H4 (cell line): ENCODE results near the gene SLC9A9. TPM values are rescaled to one million over a fixed set of nuclear protein-coding genes. Genes with fewer than 3 reads are reported as not detected.
"Not testable (repeated sequence)": the region's sequence is repeated elsewhere in the genome, so short reads cannot be mapped to it uniquely, and the experiment has no call there.

ENCODE experiments used
- DNase-seq: peaks from one replicate; pipeline ENCODE4 v3.0.0-alpha.2; 2015; ENCODE audit warnings: low spot score
- total RNA-seq: library from RNA; depleted of rRNA; stranded (reverse); fragments of >200 nt; shearing (Covaris generic); gene quantifications from 2 replicates; pipeline ENCODE4 v1.2.3, GENCODE V29; 2014

SLC9A9 gene
- total RNA-seq, 1 experiment from 2014 or later: 10.8 TPM

- no peak for DNase-seq
Observed at GRCh38 chr3:143810166-143810952, 37.9 kb downstream of the SLC9A9 start.

DNA sequence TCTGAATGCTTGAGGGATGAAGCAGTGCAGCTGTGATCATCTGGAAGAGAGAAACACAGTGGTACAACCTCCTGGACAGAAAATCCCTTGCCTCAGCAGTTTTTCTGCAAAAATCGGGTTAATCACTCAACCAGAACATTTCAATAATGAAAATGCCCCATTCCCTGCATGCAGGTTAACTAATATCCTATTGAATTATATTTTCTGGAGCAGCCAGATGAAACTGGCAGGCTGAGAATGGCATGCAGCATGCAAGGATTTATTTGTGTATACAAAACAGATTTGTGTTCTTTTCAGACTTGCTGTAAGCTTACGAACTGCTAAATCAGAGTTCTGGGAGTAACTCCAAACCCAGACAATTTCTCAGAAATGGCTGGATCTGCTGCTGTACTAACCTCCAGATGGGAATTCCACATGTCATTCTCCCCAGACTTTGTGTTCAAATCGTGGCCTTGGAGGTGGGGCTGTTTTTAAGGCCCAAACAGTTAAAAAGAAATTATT, 39.1 kb downstream of the SLC9A9 start:
- no peak for DNase-seq

GRCh38 chr3:143808030-143808429, 40.2 kb downstream of the SLC9A9 start:
- no peak for DNase-seq

DNA sequence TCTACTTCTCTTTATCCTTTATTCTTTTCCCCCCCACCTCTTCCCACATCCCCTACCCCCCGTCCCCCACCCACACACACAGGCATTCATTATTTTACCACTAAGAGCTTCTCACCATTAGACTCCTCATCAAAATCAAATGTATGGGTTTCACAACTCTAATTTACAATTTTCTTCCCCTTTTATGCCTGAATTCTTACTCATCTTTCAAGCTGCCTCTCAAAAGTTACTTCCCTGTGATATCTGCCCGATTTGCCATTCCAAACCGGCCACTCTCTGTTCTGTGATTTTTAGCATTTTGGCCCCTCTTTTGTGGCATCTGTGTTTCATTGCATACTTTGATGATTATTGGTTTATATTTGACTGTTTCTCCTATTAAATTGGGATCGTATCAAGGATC, 42.2 kb downstream of the SLC9A9 start:
- no peak for DNase-seq

DNA sequence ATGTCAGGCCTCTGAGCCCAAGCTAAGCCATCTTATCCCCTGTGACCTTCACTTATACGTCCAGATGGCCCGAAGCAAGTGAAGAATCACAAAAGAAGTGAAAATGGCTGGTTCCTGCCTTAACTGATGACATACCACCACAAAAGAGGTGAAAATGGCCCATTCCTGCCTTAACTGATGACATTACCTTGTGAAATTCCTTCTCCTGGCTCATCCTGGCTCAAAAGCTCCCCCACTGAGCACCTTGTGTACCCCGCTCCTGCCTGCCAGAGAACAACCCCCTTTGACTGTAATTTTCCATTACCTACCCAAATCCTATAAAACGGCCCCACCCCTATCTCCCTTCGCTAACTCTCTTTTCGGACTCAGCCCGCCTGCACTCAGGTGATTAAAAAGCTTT, 42.8 kb downstream of the SLC9A9 start:
- not testable (repeated sequence) for DNase-seq

DNA sequence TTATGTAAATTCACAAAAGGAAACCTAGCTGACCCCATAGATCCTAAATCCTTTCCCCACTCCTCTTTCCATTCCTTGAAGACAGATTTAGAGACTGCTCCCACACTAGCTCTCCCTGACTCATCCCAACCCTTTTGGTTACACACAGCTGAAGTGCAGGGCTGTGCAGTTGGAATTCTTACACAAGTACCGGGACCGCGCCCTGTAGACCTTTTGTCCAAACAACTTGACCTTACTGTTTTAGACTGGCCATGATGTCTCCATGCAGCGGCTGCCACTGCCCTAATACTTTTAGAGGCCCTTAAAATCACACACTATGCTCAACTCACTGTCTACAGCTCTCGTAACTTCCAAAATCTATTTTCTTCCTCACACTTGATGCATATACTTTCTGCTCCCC, 47.2 kb downstream of the SLC9A9 start:
- DNase-seq: not testable (repeated sequence)

GRCh38 chr3:143798151-143798550, 50.1 kb downstream of the SLC9A9 start:
- not testable (repeated sequence) for DNase-seq

- no peak for DNase-seq
Observed at GRCh38 chr3:143795874-143796273, 52.4 kb downstream of the SLC9A9 start.

DNA sequence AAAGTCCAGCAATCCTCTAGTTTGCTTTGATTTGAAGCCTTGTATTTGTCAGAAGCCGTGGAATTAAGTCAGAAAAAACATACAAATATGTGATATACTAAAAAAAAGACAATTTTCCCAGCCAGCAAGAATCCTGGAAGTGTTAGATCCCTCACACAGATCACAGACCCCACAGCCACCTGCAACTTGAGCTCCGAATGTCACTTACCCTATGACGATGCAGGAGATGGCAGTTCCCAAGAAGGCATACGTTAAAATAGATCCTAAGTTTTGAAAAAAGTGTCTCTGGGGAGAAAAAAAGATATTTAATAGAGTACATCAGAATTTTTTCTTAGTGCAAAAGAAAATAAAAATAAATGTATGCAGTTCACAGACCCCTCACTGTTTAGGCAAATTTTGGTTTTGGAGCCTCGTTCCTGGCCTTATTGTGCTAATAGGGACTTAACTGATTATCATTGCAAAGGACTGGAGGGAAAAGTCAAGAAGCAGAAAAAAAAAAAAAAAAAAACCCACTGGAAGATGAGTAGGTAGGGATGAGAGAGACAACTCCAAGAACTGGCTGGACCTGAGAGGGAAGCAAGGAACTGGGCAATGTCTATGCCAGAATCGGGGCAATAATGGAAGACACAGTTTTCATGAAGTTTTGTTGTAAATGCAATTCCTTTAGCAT, 53.3 kb downstream of the SLC9A9 start:
- DNase-seq: no peak

DNA sequence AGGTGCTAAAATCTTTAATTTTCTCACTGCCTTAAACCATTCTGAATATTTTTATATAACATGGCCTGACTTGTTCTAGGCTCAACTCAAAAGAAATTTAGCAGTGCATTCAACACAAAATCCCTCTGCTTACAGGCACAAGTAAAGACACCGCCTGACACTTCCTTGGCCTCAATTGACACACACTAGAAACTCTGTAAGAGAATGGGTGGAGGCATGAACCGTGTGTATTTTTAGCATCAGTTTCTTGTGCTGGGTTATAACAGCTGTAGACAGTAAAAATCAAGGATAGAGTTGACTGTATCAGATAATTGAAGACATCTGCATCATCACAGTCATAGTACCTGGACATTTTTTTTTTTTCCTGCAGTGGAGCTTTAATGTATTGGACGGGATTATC, 54.3 kb downstream of the SLC9A9 start:
- DNase-seq: no peak

GRCh38 chr3:143791386-143791785, 56.9 kb downstream of the SLC9A9 start:
- no peak for DNase-seq

DNA sequence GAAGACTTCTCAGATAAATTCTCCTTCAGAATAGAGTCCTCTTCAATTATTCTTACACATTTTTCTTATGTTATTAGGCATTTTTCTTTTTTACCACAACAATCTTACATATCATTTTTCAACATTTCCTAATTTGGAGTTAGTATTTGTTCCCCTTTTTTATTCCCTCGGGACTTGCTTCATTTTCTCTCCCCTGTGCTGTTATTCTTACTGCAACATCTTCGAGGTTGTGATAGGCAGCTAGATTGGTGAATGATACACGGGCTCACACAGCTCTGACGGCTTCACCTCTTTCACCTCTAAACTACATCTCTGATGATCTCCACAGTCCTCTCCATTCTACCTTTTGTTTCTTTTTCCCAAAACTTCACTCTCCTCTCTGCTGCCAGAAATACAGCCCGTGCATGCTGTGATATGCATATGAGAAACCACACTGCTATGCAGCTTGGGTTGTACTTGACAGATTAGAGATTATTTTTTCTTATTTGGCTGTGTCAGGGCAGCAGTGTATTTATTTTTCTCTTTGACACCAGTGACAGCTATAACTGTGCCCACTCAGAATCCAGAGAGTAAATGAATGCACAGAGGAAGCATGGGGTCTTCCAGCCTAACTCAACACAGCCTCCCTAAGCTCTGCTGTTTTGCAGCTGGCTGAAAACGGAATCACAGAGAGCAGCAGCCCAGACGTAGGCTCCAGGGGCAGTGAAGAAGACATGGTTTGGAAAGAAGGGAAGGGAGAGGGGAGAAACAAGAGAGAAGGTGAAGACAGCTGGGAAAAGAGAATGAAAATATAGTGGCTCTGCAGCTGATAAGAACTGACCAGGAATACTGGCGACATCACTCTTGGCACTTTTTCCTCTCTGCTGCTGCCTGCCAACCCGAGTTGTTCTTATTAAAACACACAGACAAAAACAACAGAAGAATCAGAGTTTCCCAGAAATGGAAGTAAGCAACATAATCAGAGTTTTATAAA, 61.8 kb downstream of the SLC9A9 start:
- DNase-seq: no peak

- no peak for DNase-seq
Observed at GRCh38 chr3:143784446-143784845, 63.8 kb downstream of the SLC9A9 start.

GRCh38 chr3:143783851-143784370, 64.4 kb downstream of the SLC9A9 start:
- no peak for DNase-seq

GRCh38 chr3:143775459-143775858, 72.8 kb downstream of the SLC9A9 start:
- peak; percentile 35 for DNase-seq

GRCh38 chr3:143771939-143772338, 76.3 kb downstream of the SLC9A9 start:
- no peak for DNase-seq

DNA sequence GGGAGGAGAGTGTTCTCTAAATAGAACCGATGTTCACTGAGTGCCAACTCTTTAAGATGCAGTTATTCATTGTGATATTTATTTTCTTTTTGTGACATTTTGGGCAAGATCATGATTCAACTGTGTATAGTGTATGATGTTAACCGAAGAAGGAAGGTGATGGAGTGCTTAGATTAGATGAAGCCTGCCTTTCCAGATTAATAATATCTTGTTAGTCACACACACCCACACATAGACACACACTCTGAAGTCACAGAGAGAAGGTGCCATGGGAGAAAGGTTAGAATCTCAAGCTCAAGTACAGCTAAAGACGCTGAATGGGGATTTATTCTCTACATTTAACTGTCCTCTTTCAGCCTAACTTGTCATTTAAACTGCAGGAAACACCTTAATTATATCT, 77.0 kb downstream of the SLC9A9 start:
- no peak for DNase-seq

DNA sequence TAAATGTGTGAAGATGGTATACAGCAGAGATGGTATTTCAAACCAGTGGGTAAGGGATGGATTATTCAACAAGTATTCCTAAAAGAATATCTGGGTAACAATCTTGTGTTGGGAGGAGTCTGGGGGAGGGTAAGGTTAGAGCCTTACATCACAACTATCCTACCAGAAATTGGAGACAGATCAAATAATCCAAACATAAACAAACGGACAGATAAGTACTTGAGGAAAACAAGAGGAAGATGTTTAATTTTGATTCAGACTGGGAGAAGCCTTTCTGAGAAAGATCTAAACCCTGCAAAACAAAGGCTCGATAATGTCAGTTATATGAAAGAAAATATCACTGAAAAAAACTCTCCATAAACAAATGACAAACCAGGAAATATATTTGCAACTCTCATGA, 77.9 kb downstream of the SLC9A9 start:
- DNase-seq: no peak

DNA sequence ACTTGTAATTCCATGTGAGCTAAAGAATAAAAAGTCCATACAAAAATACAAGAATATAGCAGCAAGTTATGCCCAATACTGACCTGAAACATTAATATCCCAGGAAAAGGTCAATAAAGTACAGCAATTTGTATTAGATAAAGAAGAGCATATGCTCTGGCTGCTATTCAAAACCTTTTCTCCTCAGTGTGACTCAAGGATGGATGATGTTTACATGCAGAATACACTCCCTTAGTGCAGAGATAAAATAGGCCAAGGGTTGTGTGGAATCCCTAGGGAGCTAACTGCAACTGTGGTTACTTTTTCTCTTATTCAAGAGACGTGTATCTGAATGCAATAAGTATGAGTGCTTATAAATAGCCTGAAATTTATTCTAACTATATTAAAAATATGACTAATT, 78.7 kb downstream of the SLC9A9 start:
- no peak for DNase-seq

DNA sequence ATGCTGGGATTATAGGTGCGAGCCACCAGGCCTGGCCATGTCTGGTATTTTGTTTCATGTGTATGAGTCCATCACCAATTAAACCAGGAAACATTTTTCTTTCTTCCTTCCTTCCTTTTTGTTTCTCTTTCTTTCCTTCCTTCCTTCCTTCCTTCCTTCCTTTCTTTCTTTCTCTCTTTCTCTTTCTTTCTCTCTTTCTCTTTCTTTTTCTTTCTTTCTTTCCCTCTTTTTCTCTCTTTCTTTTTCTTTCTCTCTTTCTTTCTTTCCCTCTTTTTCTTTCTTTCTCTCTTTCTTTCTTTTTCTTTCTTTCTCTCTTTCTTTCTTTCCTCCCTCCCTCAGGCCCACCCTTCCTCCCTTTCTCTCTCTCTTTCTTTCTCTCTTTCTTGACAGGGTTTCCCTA, 83.4 kb downstream of the SLC9A9 start:
- no peak for DNase-seq

DNA sequence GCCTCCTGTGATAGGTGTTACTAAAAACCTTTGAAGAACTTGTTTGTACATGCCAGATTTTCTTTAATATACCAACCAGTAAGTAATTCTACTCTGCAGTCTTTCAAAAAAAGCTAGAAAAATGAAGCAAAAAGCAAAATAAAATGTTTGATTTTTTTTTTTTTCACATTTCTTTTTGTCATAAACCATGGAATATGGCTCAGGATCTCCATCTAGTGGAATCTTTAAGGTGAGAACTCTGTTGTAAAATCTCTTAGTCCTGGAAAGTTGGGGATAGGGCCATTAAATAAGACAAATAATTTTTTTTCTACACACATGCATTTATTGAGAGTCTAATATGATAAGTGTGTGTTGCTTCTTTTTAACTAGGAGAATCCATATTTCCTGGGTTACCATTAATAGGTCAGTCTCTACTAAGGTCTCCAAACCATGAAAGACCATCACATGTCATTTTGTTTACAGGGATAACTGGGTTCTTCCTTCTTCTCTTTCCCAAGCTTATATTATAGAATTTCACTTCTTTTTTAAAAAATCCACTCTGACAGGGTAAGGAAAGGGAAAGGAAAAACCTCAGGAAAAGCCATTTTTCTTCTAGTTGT, 84.6 kb downstream of the SLC9A9 start:
- DNase-seq: no peak
